ENCODE results near the gene ACOX1. TPM values are rescaled to one million over a fixed set of nuclear protein-coding genes. Genes with fewer than 3 reads are reported as not detected.
A peak's percentile ranks its signal among the peaks of the same experiment; 100 is the strongest.
"Not testable (repeated sequence)": the region's sequence is repeated elsewhere in the genome, so short reads cannot be mapped to it uniquely, and the experiment has no call there.

ACOX1 gene
- total RNA-seq, 1 experiment from 2014 or later, result 22.5 TPM

GRCh38 chr17:75969044-75969443 is 9.9 kb downstream of the ACOX1 start:
- not testable (repeated sequence) for H3K4me1 ChIP-seq (ENCODE audit: low read length); H3K9me3 ChIP-seq (ENCODE audit: low read length); DNase-seq; H4K20me1 ChIP-seq (ENCODE audit: insufficient read depth, low read depth, low read length); H2AFZ ChIP-seq (ENCODE audit: low read length); H3K27ac ChIP-seq (ENCODE audit: low read length); H3K36me3 ChIP-seq (ENCODE audit: insufficient read depth, low read length); H3K9ac ChIP-seq (ENCODE audit: low read length); H3K4me2 ChIP-seq (ENCODE audit: low read depth, low read length, poor library complexity, severe bottlenecking); H3K4me3 ChIP-seq (ENCODE audit: low read length); H3K9me2 ChIP-seq (replicated peaks; ENCODE audit: insufficient read depth, low read length); H3K27me3 ChIP-seq (ENCODE audit: low read length)
- H3K79me2 ChIP-seq (ENCODE audit: low read length), result peaks cover 11% of the 10 kb centered on the region

DNA sequence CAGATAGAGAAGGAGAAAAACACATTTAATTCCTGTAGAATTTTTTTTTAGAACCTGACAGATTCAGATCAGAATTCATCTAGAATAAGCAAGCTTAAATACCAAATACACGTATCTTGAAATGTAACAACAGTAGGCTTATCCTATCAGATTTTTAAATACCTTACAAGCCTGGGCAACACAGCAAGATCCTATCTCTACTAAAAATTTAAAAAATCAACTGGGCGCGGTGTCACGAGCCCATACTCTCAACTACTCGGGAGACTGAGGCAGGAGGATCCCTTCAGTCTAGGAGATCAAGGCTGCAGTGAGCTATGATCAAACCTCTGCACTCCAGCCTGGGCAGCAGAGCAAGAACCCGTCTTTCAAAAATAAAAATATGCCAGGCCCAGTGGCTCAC is 13.5 kb downstream of the ACOX1 start:
- Histone ChIP-seq H3K36me3 (ENCODE audit: insufficient read depth, low read length) (no peaks in the 10 kb centered on the region; the same call in 1 of the 2 replicates), H3K4me1 (ENCODE audit: low read length) (no peaks in the 10 kb centered on the region), H3K27me3 (ENCODE audit: low read length) (no peaks in the 10 kb centered on the region), H2AFZ (ENCODE audit: low read length) (no peak overlapping the region), H3K9ac (ENCODE audit: low read length) (no peak overlapping the region), H3K4me3 (ENCODE audit: low read length) (no peak overlapping the region), H4K20me1 (ENCODE audit: insufficient read depth, low read depth, low read length) (no peaks in the 10 kb centered on the region), H3K9me2 (replicated peaks; ENCODE audit: insufficient read depth, low read length) (no peaks in the 10 kb centered on the region), H3K9me3 (ENCODE audit: low read length) (no peaks in the 10 kb centered on the region), H3K27ac (ENCODE audit: low read length) (no peak overlapping the region), H3K79me2 (ENCODE audit: low read length) (peaks cover 11% of the 10 kb centered on the region), H3K4me2 (ENCODE audit: low read depth, low read length, poor library complexity, severe bottlenecking) (no peak overlapping the region)
- no peak for DNase-seq

- Histone ChIP-seq H3K4me1 (ENCODE audit: low read length) (peaks cover 15% of the 10 kb centered on the region), H2AFZ (ENCODE audit: low read length) (peak overlapping the region; percentile 67), H3K36me3 (ENCODE audit: insufficient read depth, low read length) (peaks cover 14% of the 10 kb centered on the region; the same call in 1 of the 2 replicates), H3K79me2 (ENCODE audit: low read length) (peaks cover 19% of the 10 kb centered on the region), H3K9me2 (replicated peaks; ENCODE audit: insufficient read depth, low read length) (no peaks in the 10 kb centered on the region), H3K4me3 (ENCODE audit: low read length) (peak overlapping the region; percentile 14; the same call in 1 of the 2 replicates), H3K9me3 (ENCODE audit: low read length) (no peaks in the 10 kb centered on the region), H3K27ac (ENCODE audit: low read length) (peak overlapping the region; percentile 45; the same call in 1 of the 2 replicates), H3K4me2 (ENCODE audit: low read depth, low read length, poor library complexity, severe bottlenecking) (peak overlapping the region; percentile 50), H3K9ac (ENCODE audit: low read length) (0 out of 2 replicates have a peak overlapping the region, but pooled peaks have one; percentile 11), H3K27me3 (ENCODE audit: low read length) (no peaks in the 10 kb centered on the region), H4K20me1 (ENCODE audit: insufficient read depth, low read depth, low read length) (no peaks in the 10 kb centered on the region)
- DNase-seq, result no peak
Observed at GRCh38 chr17:75959839-75960511, 19.0 kb downstream of the ACOX1 start.

DNA sequence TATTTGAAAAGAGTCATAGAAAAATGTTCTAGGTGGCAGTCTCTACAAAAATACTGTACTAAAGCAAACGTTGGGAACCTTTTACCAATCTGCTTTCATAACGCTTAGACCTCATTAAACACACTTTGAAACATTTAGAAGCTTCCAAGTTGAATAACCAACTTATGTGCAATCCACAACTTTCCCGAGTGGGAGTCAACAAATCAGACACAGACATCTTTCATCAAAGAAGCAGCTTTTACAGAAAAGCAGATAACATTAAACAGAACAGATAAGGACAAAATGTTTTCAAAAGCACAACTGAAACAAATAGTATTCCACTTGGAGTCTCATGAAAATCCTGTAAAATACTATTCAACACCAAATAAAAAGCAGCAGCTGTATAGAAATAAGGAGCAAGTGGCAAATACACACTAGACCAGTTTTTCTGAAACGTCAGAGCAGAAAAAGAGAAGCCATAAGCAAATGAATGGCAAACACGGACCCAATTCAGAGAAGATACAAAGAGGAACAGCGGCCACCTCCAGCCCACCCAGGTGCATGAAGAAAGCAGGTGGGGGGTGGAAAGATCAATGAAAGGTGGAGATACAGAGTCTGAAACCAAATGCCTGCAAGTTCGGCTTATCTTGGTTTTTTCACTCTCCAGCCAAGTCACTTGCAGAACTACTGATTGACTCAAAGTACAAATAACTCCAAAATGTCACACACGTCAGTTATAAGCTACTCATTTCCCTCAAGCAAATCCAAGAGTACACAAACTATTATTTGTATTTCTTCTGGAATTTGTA is 19.7 kb downstream of the ACOX1 start:
- Histone ChIP-seq H3K9me3 (ENCODE audit: low read length) (no peaks in the 10 kb centered on the region), H3K4me3 (ENCODE audit: low read length) (peak overlapping the region; percentile 14; the same call in 1 of the 2 replicates), H3K4me1 (ENCODE audit: low read length) (peaks cover 15% of the 10 kb centered on the region), H4K20me1 (ENCODE audit: insufficient read depth, low read depth, low read length) (no peaks in the 10 kb centered on the region), H3K27me3 (ENCODE audit: low read length) (no peaks in the 10 kb centered on the region), H3K27ac (ENCODE audit: low read length) (peak overlapping the region; percentile 45), H3K36me3 (ENCODE audit: insufficient read depth, low read length) (peaks cover 14% of the 10 kb centered on the region; the same call in 1 of the 2 replicates), H2AFZ (ENCODE audit: low read length) (peak overlapping the region; percentile 67), H3K4me2 (ENCODE audit: low read depth, low read length, poor library complexity, severe bottlenecking) (peak overlapping the region; percentile 50), H3K79me2 (ENCODE audit: low read length) (peaks cover 12% of the 10 kb centered on the region), H3K9ac (ENCODE audit: low read length) (0 out of 2 replicates have a peak overlapping the region, but pooled peaks have one; percentile 11), H3K9me2 (replicated peaks; ENCODE audit: insufficient read depth, low read length) (no peaks in the 10 kb centered on the region)
- no peak for DNase-seq

GRCh38 chr17:75950855-75951554 is 28.0 kb downstream of the ACOX1 start:
- Histone ChIP-seq H3K4me3 (ENCODE audit: low read length) (no peak overlapping the region), H4K20me1 (ENCODE audit: insufficient read depth, low read depth, low read length) (no peaks in the 10 kb centered on the region), H3K79me2 (ENCODE audit: low read length) (no peaks in the 10 kb centered on the region), H3K9ac (ENCODE audit: low read length) (no peak overlapping the region), H2AFZ (ENCODE audit: low read length) (no peak overlapping the region), H3K27me3 (ENCODE audit: low read length) (no peaks in the 10 kb centered on the region), H3K36me3 (ENCODE audit: insufficient read depth, low read length) (peaks cover 23% of the 10 kb centered on the region; the same call in 1 of the 2 replicates), H3K27ac (ENCODE audit: low read length) (no peak overlapping the region), H3K4me2 (ENCODE audit: low read depth, low read length, poor library complexity, severe bottlenecking) (no peak overlapping the region), H3K4me1 (ENCODE audit: low read length) (peaks cover 6% of the 10 kb centered on the region), H3K9me2 (replicated peaks; ENCODE audit: insufficient read depth, low read length) (no peaks in the 10 kb centered on the region), H3K9me3 (ENCODE audit: low read length) (no peaks in the 10 kb centered on the region)
- no peak for DNase-seq

DNA sequence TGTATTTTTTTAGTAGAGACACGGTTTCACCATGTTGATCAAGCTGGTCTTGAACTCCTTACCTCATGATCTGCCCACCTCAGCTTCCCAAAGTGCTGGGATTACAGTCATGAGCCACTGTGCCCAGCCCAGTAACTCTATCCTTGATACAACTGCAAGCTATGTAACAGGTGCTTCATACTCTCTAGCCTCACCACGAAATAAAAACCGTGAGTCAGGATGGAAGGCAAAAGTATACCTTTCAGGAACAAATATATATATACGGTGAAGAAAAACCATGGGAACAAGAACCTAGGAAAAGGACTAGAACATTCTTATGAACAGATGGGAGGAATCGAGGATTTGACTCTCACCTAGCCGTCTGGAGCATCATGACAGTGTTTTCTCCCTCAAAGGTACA is 28.5 kb downstream of the ACOX1 start:
- no peaks in the 10 kb centered on the region for H4K20me1 ChIP-seq (ENCODE audit: insufficient read depth, low read depth, low read length)
- no peaks in the 10 kb centered on the region for H3K9me2 ChIP-seq (replicated peaks; ENCODE audit: insufficient read depth, low read length)
- no peak overlapping the region for H3K4me2 ChIP-seq (ENCODE audit: low read depth, low read length, poor library complexity, severe bottlenecking)
- H2AFZ ChIP-seq (ENCODE audit: low read length), result no peak overlapping the region
- no peak overlapping the region for H3K4me3 ChIP-seq (ENCODE audit: low read length)
- H3K36me3 ChIP-seq (ENCODE audit: insufficient read depth, low read length), result peaks cover 19% of the 10 kb centered on the region; the same call in 1 of the 2 replicates
- DNase-seq, result no peak
- no peaks in the 10 kb centered on the region for H3K27me3 ChIP-seq (ENCODE audit: low read length)
- H3K9ac ChIP-seq (ENCODE audit: low read length), result no peak overlapping the region
- no peak overlapping the region for H3K27ac ChIP-seq (ENCODE audit: low read length)
- H3K4me1 ChIP-seq (ENCODE audit: low read length), result peaks cover 6% of the 10 kb centered on the region
- no peaks in the 10 kb centered on the region for H3K9me3 ChIP-seq (ENCODE audit: low read length)
- H3K79me2 ChIP-seq (ENCODE audit: low read length), result no peaks in the 10 kb centered on the region

GRCh38 chr17:75945211-75945610 is 33.8 kb downstream of the ACOX1 start:
- peaks cover 4% of the 10 kb centered on the region; the same call in 1 of the 2 replicates for H3K36me3 ChIP-seq (ENCODE audit: insufficient read depth, low read length)
- no peak overlapping the region for H3K4me2 ChIP-seq (ENCODE audit: low read depth, low read length, poor library complexity, severe bottlenecking)
- H3K27me3 ChIP-seq (ENCODE audit: low read length), result no peaks in the 10 kb centered on the region
- H3K79me2 ChIP-seq (ENCODE audit: low read length), result peaks cover 6% of the 10 kb centered on the region
- H4K20me1 ChIP-seq (ENCODE audit: insufficient read depth, low read depth, low read length), result no peaks in the 10 kb centered on the region
- no peak overlapping the region for H3K27ac ChIP-seq (ENCODE audit: low read length)
- peaks cover 11% of the 10 kb centered on the region for H3K4me1 ChIP-seq (ENCODE audit: low read length)
- no peaks in the 10 kb centered on the region for H3K9me2 ChIP-seq (replicated peaks; ENCODE audit: insufficient read depth, low read length)
- no peaks in the 10 kb centered on the region for H3K9me3 ChIP-seq (ENCODE audit: low read length)
- H2AFZ ChIP-seq (ENCODE audit: low read length), result no peak overlapping the region
- no peak overlapping the region for H3K4me3 ChIP-seq (ENCODE audit: low read length)
- no peak overlapping the region for H3K9ac ChIP-seq (ENCODE audit: low read length)
- DNase-seq, result no peak

GRCh38 chr17:75943491-75943890 is 35.5 kb downstream of the ACOX1 start:
- H3K9me3 ChIP-seq (ENCODE audit: low read length), result no peaks in the 10 kb centered on the region
- H3K9ac ChIP-seq (ENCODE audit: low read length), result no peak overlapping the region
- peaks cover 12% of the 10 kb centered on the region for H3K79me2 ChIP-seq (ENCODE audit: low read length)
- no peaks in the 10 kb centered on the region for H3K9me2 ChIP-seq (replicated peaks; ENCODE audit: insufficient read depth, low read length)
- H3K27ac ChIP-seq (ENCODE audit: low read length), result no peak overlapping the region
- no peaks in the 10 kb centered on the region for H4K20me1 ChIP-seq (ENCODE audit: insufficient read depth, low read depth, low read length)
- peaks cover 17% of the 10 kb centered on the region for H3K4me1 ChIP-seq (ENCODE audit: low read length)
- no peak overlapping the region for H3K4me3 ChIP-seq (ENCODE audit: low read length)
- no peaks in the 10 kb centered on the region for H3K27me3 ChIP-seq (ENCODE audit: low read length)
- DNase-seq, result no peak
- H3K4me2 ChIP-seq (ENCODE audit: low read depth, low read length, poor library complexity, severe bottlenecking), result no peak overlapping the region
- peaks cover 4% of the 10 kb centered on the region; the same call in 1 of the 2 replicates for H3K36me3 ChIP-seq (ENCODE audit: insufficient read depth, low read length)
- no peak overlapping the region for H2AFZ ChIP-seq (ENCODE audit: low read length)
